DMS 273 (cell line): ENCODE data around the gene TANK.
"Not testable (repeated sequence)": the region's sequence is repeated elsewhere in the genome, so short reads cannot be mapped to it uniquely, and the experiment has no call there.

Source experiments
- DNase-seq: peaks from one replicate; lab custom pipeline; 2025; ENCODE audit not compliant: unreplicated experiment; lab: John Stamatoyannopoulos, UW

The TANK gene

DNA sequence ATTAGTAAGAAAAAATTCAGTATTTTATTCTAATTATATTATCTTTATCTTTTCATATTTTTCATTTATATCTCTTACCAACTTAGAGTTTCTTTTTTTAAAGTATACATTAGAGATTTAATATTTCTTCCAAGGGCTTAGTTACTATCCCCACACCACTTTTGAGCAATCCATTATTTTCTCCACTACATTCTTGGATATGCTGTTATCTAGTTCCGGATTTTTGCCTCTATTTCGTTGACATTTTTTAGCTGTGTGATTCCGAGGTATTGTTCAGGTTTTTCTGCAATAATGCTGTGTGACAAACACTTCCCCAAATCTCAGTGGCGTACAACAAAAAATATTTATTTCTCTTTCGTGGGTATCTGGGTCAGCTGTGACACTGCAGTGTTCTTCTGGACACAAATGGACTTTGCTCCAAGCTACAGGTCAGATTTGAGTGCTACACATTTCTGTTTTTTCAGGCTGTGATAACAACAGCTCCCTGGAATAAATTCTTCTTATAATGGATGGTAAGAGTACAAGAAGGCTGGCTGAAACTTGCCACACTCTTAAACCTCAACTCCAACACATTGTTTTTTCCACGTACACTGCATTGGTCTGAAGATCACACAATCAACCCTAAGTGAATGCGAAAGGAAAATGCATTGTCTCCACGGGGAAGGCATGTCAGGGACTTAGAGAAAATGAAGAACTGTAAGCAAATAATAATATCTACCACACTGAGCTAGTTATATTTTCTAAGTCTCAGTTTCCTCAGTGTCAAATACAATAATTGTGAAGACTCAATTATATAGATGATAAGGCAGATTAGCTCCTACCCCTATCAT, 97.1 kb downstream of the TANK start:
- no peak for DNase-seq

GRCh38 chr2:161265874-161266273, 105.6 kb downstream of the TANK start:
- DNase-seq: no peak

GRCh38 chr2:161269111-161269510, 108.9 kb downstream of the TANK start:
- DNase-seq: no peak

DNA sequence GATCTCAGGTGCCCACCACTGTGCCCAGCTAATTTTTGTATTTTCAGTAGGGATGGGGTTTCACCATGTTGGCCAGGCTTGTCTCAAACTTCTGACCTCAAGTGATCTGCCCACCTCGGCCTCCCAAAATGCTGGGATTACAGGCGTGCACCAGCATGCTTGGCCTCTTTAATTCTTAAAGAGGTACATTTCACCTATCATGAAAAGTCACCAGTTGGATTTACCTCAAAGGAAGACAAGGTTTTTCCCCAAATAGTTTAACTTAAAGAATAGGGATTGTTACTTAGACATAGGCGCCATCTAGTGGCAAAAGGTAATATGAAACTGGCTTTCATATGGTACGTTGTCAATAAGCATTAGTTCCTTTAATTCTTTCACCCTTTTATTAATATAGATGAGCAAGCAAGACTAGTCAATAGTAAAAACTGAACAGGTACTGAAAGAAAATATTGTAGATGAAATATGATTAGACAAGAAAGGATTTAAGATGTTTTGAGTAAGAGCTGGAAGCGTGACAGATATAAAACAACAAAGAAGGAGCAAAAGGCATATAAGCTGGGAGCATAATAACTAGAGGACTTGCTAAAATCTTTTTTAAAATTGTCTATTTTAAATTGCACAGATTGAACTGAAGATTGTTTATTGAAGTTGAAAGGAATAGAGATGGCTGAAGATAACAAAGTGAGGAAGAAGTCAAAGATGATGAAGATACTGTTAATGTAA, 113.0 kb downstream of the TANK start:
- peak; percentile 86 for DNase-seq

- not testable (repeated sequence) for DNase-seq
Measured at GRCh38 chr2:161278564-161279229, 118.5 kb downstream of the TANK start.

GRCh38 chr2:161279230-161279815, 119.1 kb downstream of the TANK start:
- not testable (repeated sequence) for DNase-seq

GRCh38 chr2:161280906-161281323, 120.7 kb downstream of the TANK start:
- DNase-seq: not testable (repeated sequence)

DNA sequence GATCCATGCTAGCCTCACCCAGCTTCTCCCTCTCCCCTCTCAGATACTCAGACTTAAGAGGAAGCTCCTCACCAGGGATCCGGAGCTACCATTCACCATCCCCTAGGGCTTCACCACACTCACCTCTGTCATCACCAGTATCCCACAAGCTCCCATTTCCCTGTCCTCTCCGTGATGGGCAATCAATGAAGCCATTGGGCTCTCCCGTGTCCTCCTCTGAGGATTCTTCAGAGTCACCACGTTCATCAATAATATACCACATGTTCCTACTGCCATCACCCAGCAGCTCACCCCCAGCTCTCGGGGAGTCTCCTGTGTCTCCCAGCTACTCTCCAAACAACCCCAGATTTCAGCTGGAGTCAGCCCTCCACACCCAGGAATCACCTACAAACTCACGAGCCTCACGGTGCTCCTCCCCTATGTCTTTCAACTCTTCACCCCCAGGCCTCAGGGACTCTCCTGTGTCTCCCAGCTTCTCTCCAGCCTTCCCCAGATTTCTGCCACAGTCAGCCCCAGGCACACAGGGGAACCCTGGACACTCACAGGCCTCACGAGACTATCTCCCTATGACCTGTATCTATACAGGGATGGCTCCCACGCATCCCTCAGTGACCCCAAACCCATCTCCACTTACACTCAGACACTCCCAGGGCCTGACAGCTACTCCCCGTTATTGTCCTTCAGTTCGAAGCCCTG, 121.5 kb downstream of the TANK start:
- DNase-seq: not testable (repeated sequence)

- not testable (repeated sequence) for DNase-seq
Measured at GRCh38 chr2:161282311-161282644, 122.0 kb downstream of the TANK start.

- DNase-seq: no peak
Measured at GRCh38 chr2:161283926-161284325, 123.7 kb downstream of the TANK start.
